Measurements from ENCODE around the gene ACVR1.

The ACVR1 gene

GRCh38 chr2:157747695-157748370 is 128.3 kb downstream of the ACVR1 start (continued):
- TF ChIP-seq CSRNP3 (CRISPR knock-in tag; IDR thresholded peaks at IDR 0.05) (no peak), ZC3H10 (CRISPR knock-in tag; IDR thresholded peaks at IDR 0.05) (no peak)

GRCh38 chr2:157747280-157747679 is 128.8 kb downstream of the ACVR1 start:
- no peak for ATAC-seq
- no peak for TF ChIP-seq POU6F1 (CRISPR knock-in tag; IDR thresholded peaks at IDR 0.05; ENCODE audit: borderline replicate concordance, low read depth)
- TF ChIP-seq ZNF8 (CRISPR knock-in tag; IDR thresholded peaks at IDR 0.05): no peak
- no peak for TF ChIP-seq TCF4 (CRISPR knock-in tag; IDR thresholded peaks at IDR 0.05; ENCODE audit: borderline replicate concordance)
- no peak for TF ChIP-seq OSR1 (CRISPR knock-in tag; IDR thresholded peaks at IDR 0.05)
- TF ChIP-seq CSDC2 (CRISPR knock-in tag; IDR thresholded peaks at IDR 0.05): no peak
- no peak for TF ChIP-seq GLIS3 (CRISPR knock-in tag; IDR thresholded peaks at IDR 0.05)
- TF ChIP-seq ESRRG (CRISPR knock-in tag; IDR thresholded peaks at IDR 0.05): no peak
- no peak for TF ChIP-seq ZFP30 (CRISPR knock-in tag; IDR thresholded peaks at IDR 0.05)
- TF ChIP-seq RARB (CRISPR knock-in tag; IDR thresholded peaks at IDR 0.05): no peak
- TF ChIP-seq PPARA (CRISPR knock-in tag; IDR thresholded peaks at IDR 0.05; ENCODE audit: borderline replicate concordance): no peak
- no peak for TF ChIP-seq BACH2 (CRISPR knock-in tag; IDR thresholded peaks at IDR 0.05; ENCODE audit: borderline replicate concordance)
- TF ChIP-seq ISL1 (CRISPR knock-in tag; IDR thresholded peaks at IDR 0.05): no peak

GRCh38 chr2:157746234-157746950 is 129.7 kb downstream of the ACVR1 start:
- no peak for ATAC-seq
- TF ChIP-seq PATZ1 (CRISPR knock-in tag; IDR thresholded peaks at IDR 0.05; ENCODE audit: borderline replicate concordance): no peak
- TF ChIP-seq OSR1 (CRISPR knock-in tag; IDR thresholded peaks at IDR 0.05): no peak
- no peak for TF ChIP-seq CSRNP3 (CRISPR knock-in tag; IDR thresholded peaks at IDR 0.05)
- TF ChIP-seq ZFP3 (CRISPR knock-in tag; IDR thresholded peaks at IDR 0.05): no peak
- no peak for TF ChIP-seq RARB (CRISPR knock-in tag; IDR thresholded peaks at IDR 0.05)
- no peak for TF ChIP-seq ESRRG (CRISPR knock-in tag; IDR thresholded peaks at IDR 0.05)
- no peak for TF ChIP-seq TOX (CRISPR knock-in tag; IDR thresholded peaks at IDR 0.05; ENCODE audit: borderline replicate concordance)
- no peak for TF ChIP-seq SNAI2 (CRISPR knock-in tag; IDR thresholded peaks at IDR 0.05)
- no peak for TF ChIP-seq ZC3H10 (CRISPR knock-in tag; IDR thresholded peaks at IDR 0.05)
- TF ChIP-seq PPARA (CRISPR knock-in tag; IDR thresholded peaks at IDR 0.05; ENCODE audit: borderline replicate concordance): no peak
- TF ChIP-seq ZFP30 (CRISPR knock-in tag; IDR thresholded peaks at IDR 0.05): no peak
- no peak for TF ChIP-seq GLIS3 (CRISPR knock-in tag; IDR thresholded peaks at IDR 0.05)

- no peak for ATAC-seq
- TF ChIP-seq ESRRG (CRISPR knock-in tag; IDR thresholded peaks at IDR 0.05): no peak
- no peak for TF ChIP-seq ZNF8 (CRISPR knock-in tag; IDR thresholded peaks at IDR 0.05)
- TF ChIP-seq CSDC2 (CRISPR knock-in tag; IDR thresholded peaks at IDR 0.05): no peak
- TF ChIP-seq ZNF70 (CRISPR knock-in tag; IDR thresholded peaks at IDR 0.05): no peak
- no peak for TF ChIP-seq SNAI2 (CRISPR knock-in tag; IDR thresholded peaks at IDR 0.05)
Measured at GRCh38 chr2:157744571-157745076, 131.5 kb downstream of the ACVR1 start.

Measured in SK-N-SH treated with all-trans-retinoic acid at 6 μM for 48 hours (cell line).